Measurements from ENCODE around the gene IL31RA.

GRCh38 chr5:55936100-55936693 lies 85.0 kb downstream of the IL31RA start:
- TF ChIP-seq CTCF (IDR thresholded peaks at IDR 0.05; ENCODE audit: insufficient read depth, low read depth, low read length) (peak; percentile 94), EZH2 (IDR thresholded peaks at IDR 0.05; ENCODE audit: insufficient read depth, low read length) (no peak)
